ENCODE results near the gene SLC36A3. TPM values are rescaled to one million over a fixed set of nuclear protein-coding genes. Genes with fewer than 3 reads are reported as not detected.

The SLC36A3 gene
- total and polyA plus RNA-seq, 2 of the 4 experiments (the other 2 are of a cell fraction) = not detected

GRCh38 chr5:151280443-151280842 is 23.1 kb downstream of the SLC36A3 start:
- POLR2A ChIA-PET (ENCODE audit: unreplicated experiment) = no interaction called here
- no CpG with 5 or more reads among the region's 2 CpGs for WGBS, 2 experiments (ENCODE audit: extremely low coverage in 2 of 2, insufficient read length in 1 of 2)
- Histone ChIP-seq H2AK9ac (replicated peaks; ENCODE audit: low read depth, low read length, poor library complexity) (no peak overlapping the region), H4K5ac (ENCODE audit: low read depth, low read length) (no peak overlapping the region), H3K4me3 (ENCODE audit: insufficient read depth, low read depth, low read length) (no peak overlapping the region), H3K4ac (ENCODE audit: low read depth, low read length) (no peak overlapping the region), H3K18ac (ENCODE audit: low read depth, low read length) (no peak overlapping the region), H3K36me3 (ENCODE audit: control insufficient read depth, insufficient read depth, low read length) (no peaks in the 10 kb centered on the region), H2AFZ (replicated peaks; ENCODE audit: low read length, poor library complexity) (no peak overlapping the region), H3K14ac (replicated peaks; ENCODE audit: low read depth, low read length) (no peak overlapping the region), H4K91ac (ENCODE audit: insufficient read depth, low read depth, low read length) (no peak overlapping the region), H2AK5ac (ENCODE audit: low read depth, low read length) (no peak overlapping the region), H3K9me3 (ENCODE audit: control insufficient read depth, insufficient read depth, low read length) (no peaks in the 10 kb centered on the region), H3K9ac (ENCODE audit: low read depth, low read length) (no peak overlapping the region), H2BK5ac (ENCODE audit: low read depth, low read length, poor library complexity, severe bottlenecking) (no peak overlapping the region), H3K4me1 (ENCODE audit: control insufficient read depth, insufficient read depth, low read length) (no peaks in the 10 kb centered on the region), H3K79me1 (ENCODE audit: low read depth in 1 of 2, low read length in 2 of 2) (no peaks in the 10 kb centered on the region), H3K23ac (ENCODE audit: low read depth, low read length) (no peak overlapping the region), H4K20me1 (ENCODE audit: insufficient read depth, low read length) (no peaks in the 10 kb centered on the region), H3K4me2 (ENCODE audit: low read depth, low read length) (no peak overlapping the region), H4K8ac (ENCODE audit: low read depth in 2 of 2, low read length in 2 of 2) (no peak overlapping the region), H2BK120ac (ENCODE audit: low read depth, low read length) (no peak overlapping the region), H3K56ac (ENCODE audit: extremely low read depth, insufficient read depth, low read length) (no peak overlapping the region), H3K27me3 (ENCODE audit: control insufficient read depth, insufficient read depth, low read length) (peaks cover 6% of the 10 kb centered on the region), H3K9me1 (ENCODE audit: insufficient read depth, low read length) (no peaks in the 10 kb centered on the region), H2BK15ac (ENCODE audit: low read depth, low read length) (no peak overlapping the region), H2BK20ac (ENCODE audit: low read depth, low read length) (no peak overlapping the region), H3K27ac (ENCODE audit: insufficient read depth, low read length) (no peak overlapping the region)
- ATAC-seq (ENCODE audit: low read depth) (no peak), DNase-seq (no peak)
- BruUV-seq (replicated peaks) = no TSS peak
- TF ChIP-seq MAZ (IDR thresholded peaks at IDR 0.05; ENCODE audit: borderline replicate concordance, low read depth, low read length) (no peak), USF2 (IDR thresholded peaks at IDR 0.05; ENCODE audit: low read depth, low read length) (no peak), NFE2L2 (IDR thresholded peaks at IDR 0.05; ENCODE audit: low read depth, low read length) (no peak), MXI1 (IDR thresholded peaks at IDR 0.05; ENCODE audit: borderline replicate concordance, low read depth, low read length) (no peak), MAFK (IDR thresholded peaks at IDR 0.05; ENCODE audit: low read depth, low read length) (no peak), CEBPB (IDR thresholded peaks at IDR 0.05; ENCODE audit: low read depth, low read length) (no peak), SMC3 (IDR thresholded peaks at IDR 0.05; ENCODE audit: low read depth, low read length) (no peak)
- CTCF ChIA-PET = no interaction called here
- intact Hi-C loops (cut with micrococcal nuclease) (no loop called here), dilution Hi-C loops (cut with HindIII; ENCODE audit: low sequenced_read_pairs, unreplicated experiment) (no loop called here), in situ Hi-C loops (cut with MboI; ENCODE audit: low sequenced_read_pairs) (no loop called here)

Measured in IMR-90 (cell line).